Sigmoid colon (tissue), 4 donors: Measurements from ENCODE around the gene DYRK1A.

Experiments
- EP300 ChIP-seq, 4 donors: sonication (generic); formaldehyde crosslinking; IDR thresholded peaks; one replicate each; pipeline ENCODE4 v1.6.1; 2017; ENCODE audit warnings: antibody characterized with exemption in 4 of 4
- POLR2A ChIP-seq, 2 donors: fragments of 450-650 bp; IDR thresholded peaks; one replicate each; pipeline ENCODE4 v1.6.1; 2016; ENCODE audit warnings: antibody characterized with exemption in 2 of 2, mild to moderate bottlenecking in 2 of 2, moderate library complexity in 2 of 2
- POLR2AphosphoS5 ChIP-seq, 4 donors: sonication (generic); formaldehyde crosslinking; IDR thresholded peaks; one replicate each; pipeline ENCODE4 v1.6.1; 2017; ENCODE audit warnings: antibody characterized with exemption in 4 of 4
- TF ChIP-seq, protein P1 (sequence below), 4 experiments: fragments of 450-650 bp in 3 of 4; fragments of 200-600 bp in 1 of 4; IDR thresholded peaks; one replicate each; pipeline ENCODE4 v1.5.1; 2016 to 2019; ENCODE audit warnings: antibody characterized with exemption in 4 of 4, mild to moderate bottlenecking in 3 of 4, moderate library complexity in 2 of 4

DNA sequence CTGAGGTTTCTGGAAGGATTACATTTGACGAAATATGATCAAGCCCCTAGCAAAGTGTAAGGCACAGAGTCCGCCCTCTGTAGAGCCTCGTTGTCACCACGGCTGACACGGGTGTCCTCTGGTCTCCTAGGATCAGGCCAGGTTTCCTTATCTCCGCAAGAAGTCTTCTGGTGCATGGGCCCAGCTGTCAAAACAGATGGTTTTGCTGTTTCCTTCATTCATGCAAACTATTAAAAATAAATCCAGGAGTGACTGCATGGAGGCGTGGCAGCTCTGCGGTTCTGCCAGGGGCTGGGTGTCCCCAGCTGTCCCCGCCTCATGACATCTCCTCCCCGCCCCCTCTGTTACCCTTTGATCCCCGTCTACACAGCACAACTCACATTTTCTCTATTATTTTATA is 209.0 kb downstream of the DYRK1A start:
- TF ChIP-seq, protein P1, sequence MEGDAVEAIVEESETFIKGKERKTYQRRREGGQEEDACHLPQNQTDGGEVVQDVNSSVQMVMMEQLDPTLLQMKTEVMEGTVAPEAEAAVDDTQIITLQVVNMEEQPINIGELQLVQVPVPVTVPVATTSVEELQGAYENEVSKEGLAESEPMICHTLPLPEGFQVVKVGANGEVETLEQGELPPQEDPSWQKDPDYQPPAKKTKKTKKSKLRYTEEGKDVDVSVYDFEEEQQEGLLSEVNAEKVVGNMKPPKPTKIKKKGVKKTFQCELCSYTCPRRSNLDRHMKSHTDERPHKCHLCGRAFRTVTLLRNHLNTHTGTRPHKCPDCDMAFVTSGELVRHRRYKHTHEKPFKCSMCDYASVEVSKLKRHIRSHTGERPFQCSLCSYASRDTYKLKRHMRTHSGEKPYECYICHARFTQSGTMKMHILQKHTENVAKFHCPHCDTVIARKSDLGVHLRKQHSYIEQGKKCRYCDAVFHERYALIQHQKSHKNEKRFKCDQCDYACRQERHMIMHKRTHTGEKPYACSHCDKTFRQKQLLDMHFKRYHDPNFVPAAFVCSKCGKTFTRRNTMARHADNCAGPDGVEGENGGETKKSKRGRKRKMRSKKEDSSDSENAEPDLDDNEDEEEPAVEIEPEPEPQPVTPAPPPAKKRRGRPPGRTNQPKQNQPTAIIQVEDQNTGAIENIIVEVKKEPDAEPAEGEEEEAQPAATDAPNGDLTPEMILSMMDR (IDR thresholded peaks at IDR 0.05) = no peak
- TF ChIP-seq POLR2A (IDR thresholded peaks at IDR 0.05) = no peak
- no peak for TF ChIP-seq EP300 (IDR thresholded peaks at IDR 0.05)
- no peak for TF ChIP-seq POLR2AphosphoS5 (IDR thresholded peaks at IDR 0.05)
